ENCODE measurements around the gene POM121C.
"Not testable (repeated sequence)": the region's sequence is repeated elsewhere in the genome, so short reads cannot be mapped to it uniquely, and the experiment has no call there.

DNA sequence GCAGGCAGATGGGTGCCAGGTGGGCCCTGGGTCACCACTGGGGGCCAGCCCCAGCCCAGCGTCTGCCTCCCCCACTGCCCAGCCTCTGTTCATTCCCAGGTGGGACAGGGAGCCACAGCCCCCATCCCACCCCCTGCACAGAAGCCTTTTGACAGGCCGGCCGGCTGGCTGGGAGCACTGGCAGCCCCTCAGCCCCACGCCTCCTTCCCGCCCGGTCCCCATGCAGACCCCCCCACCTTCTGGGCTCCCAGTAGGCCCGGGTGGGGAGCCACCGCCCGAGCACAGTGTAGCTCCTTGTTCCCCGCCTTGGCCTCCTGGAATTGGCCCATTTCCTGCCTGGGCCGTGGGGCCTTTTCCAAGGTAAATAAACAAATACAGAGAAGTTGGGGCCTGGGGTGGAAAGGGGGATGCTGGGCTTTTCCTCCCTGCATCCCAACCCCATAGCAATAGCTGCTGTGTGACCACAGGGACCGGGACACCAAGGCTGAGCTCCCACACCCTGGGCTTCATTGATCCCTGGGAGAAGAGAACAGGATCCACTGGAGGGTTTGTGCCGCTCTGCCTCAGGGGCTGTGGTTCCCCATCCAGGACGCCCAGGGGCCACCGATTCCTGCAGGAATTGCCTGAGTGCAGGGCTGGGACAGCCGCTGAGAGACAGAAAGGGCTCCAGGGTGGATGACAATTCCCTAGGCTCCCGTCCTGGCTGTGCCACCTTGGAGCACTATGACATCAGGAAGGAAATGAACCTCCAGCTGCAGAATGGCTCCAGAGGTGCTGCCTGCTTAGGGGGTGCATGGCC lies 111.4 kb downstream of the POM121C start:
- TF ChIP-seq POLR2A (IDR thresholded peaks at IDR 0.05; ENCODE audit: low read depth, low read length) = not testable (repeated sequence)
- TF ChIP-seq, protein P1, sequence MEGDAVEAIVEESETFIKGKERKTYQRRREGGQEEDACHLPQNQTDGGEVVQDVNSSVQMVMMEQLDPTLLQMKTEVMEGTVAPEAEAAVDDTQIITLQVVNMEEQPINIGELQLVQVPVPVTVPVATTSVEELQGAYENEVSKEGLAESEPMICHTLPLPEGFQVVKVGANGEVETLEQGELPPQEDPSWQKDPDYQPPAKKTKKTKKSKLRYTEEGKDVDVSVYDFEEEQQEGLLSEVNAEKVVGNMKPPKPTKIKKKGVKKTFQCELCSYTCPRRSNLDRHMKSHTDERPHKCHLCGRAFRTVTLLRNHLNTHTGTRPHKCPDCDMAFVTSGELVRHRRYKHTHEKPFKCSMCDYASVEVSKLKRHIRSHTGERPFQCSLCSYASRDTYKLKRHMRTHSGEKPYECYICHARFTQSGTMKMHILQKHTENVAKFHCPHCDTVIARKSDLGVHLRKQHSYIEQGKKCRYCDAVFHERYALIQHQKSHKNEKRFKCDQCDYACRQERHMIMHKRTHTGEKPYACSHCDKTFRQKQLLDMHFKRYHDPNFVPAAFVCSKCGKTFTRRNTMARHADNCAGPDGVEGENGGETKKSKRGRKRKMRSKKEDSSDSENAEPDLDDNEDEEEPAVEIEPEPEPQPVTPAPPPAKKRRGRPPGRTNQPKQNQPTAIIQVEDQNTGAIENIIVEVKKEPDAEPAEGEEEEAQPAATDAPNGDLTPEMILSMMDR (conservative IDR thresholded peaks at IDR 0.05; ENCODE audit: low read depth, low read length) = not testable (repeated sequence)
